ENCODE data around the gene AMPD2. TPM values are rescaled to one million over a fixed set of nuclear protein-coding genes. Genes with fewer than 3 reads are reported as not detected.
A peak's percentile ranks its signal among the peaks of the same experiment; 100 is the strongest.

Gene AMPD2
- total RNA-seq, 1 donor from 2014 or later: 78.4 TPM

- Mint-ChIP-seq H3K36me3 (ENCODE audit: low read depth) (peaks cover under 1% of the 10 kb centered on the region), H3K9me3 (no peaks in the 10 kb centered on the region), H3K27me3 (ENCODE audit: low read depth) (no peaks in the 10 kb centered on the region), H3K4me1 (ENCODE audit: low read depth) (peaks cover 63% of the 10 kb centered on the region), H3K27ac (peak overlapping the region; percentile 96), H3K4me3 (ENCODE audit: low read depth) (peak overlapping the region; percentile 93)
- DNase-seq (ENCODE audit: low spot score): peak; percentile 97
- intact Hi-C loops (cut with micrococcal nuclease): loop anchor here (1.0 to 2.0 kb wide), 2 partner anchors 73 to 414 kb away; partner anchors contain the start of genes GNAI3 and STRIP1
Measured at GRCh38 chr1:109620841-109621286, 1.2 kb downstream of the AMPD2 start.

- Mint-ChIP-seq H3K27ac (peak overlapping the region; percentile 68), H3K4me1 (ENCODE audit: low read depth) (peaks cover 56% of the 10 kb centered on the region), H3K4me3 (ENCODE audit: low read depth) (peak overlapping the region; percentile 93), H3K9me3 (no peaks in the 10 kb centered on the region), H3K36me3 (ENCODE audit: low read depth) (peaks cover 8% of the 10 kb centered on the region), H3K27me3 (ENCODE audit: low read depth) (no peaks in the 10 kb centered on the region)
- DNase-seq (ENCODE audit: low spot score): no peak
- intact Hi-C loops (cut with micrococcal nuclease): loop anchor here (2.0 kb wide), 1 partner anchor 413 kb away; the partner anchor contains the start of gene STRIP1
Measured at GRCh38 chr1:109621379-109622136, 1.9 kb downstream of the AMPD2 start.

DNA sequence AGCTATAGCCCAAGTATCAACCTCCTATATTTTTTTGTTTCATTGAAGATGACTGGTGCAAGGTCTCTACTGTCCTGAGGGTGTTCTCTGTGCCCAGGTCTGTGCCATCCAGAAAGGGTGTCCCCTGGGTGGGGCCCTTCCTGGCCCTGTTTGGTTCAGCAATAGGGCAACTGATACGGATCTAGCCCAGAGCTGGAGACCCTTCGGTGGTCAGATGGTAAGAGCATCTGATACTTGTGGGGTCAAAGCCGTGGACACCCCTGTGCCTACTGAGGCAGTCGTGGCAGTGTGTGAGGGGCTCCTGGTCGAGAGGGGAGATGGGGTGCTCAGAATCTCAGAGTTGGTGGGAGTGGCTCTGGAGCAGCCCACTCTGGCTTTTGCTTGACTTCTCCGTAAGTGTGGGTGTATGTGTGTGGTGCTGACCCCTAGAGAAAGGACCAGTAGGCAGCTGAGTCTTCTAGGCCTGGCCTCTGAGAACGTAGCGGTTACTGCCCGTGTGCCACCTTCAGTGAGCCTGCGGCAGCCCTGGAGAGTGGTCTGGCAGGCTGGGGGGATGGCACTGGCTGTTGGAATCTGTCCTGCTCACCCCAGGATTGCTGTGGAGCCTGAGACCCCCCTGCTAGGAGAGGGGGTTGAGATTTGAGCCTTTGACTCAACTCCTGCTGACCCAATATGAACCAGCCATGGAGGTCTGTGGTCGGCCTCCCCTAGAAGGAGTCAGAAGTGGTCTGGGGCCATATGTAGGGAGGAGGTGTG lies 2.7 kb downstream of the AMPD2 start:
- no peak for DNase-seq (ENCODE audit: low spot score)
- Mint-ChIP-seq H3K4me3 (ENCODE audit: low read depth) (peak overlapping the region; percentile 93), H3K36me3 (ENCODE audit: low read depth) (peaks cover 11% of the 10 kb centered on the region), H3K27me3 (ENCODE audit: low read depth) (no peaks in the 10 kb centered on the region), H3K27ac (peak overlapping the region; percentile 68), H3K4me1 (ENCODE audit: low read depth) (peaks cover 48% of the 10 kb centered on the region), H3K9me3 (no peaks in the 10 kb centered on the region)
- intact Hi-C loops (cut with micrococcal nuclease): no loop called here

- peak overlapping the region; percentile 35 for H3K27ac Mint-ChIP-seq
- H3K4me3 Mint-ChIP-seq (ENCODE audit: low read depth): peak overlapping the region; percentile 38
- peaks cover 44% of the 10 kb centered on the region for H3K4me1 Mint-ChIP-seq (ENCODE audit: low read depth)
- H3K9me3 Mint-ChIP-seq: no peaks in the 10 kb centered on the region
- H3K36me3 Mint-ChIP-seq (ENCODE audit: low read depth): peaks cover 16% of the 10 kb centered on the region
- H3K27me3 Mint-ChIP-seq (ENCODE audit: low read depth): no peaks in the 10 kb centered on the region
- DNase-seq (ENCODE audit: low spot score): no peak
- intact Hi-C loops (cut with micrococcal nuclease): no loop called here
Measured at GRCh38 chr1:109622895-109623294, 3.3 kb downstream of the AMPD2 start.

DNA sequence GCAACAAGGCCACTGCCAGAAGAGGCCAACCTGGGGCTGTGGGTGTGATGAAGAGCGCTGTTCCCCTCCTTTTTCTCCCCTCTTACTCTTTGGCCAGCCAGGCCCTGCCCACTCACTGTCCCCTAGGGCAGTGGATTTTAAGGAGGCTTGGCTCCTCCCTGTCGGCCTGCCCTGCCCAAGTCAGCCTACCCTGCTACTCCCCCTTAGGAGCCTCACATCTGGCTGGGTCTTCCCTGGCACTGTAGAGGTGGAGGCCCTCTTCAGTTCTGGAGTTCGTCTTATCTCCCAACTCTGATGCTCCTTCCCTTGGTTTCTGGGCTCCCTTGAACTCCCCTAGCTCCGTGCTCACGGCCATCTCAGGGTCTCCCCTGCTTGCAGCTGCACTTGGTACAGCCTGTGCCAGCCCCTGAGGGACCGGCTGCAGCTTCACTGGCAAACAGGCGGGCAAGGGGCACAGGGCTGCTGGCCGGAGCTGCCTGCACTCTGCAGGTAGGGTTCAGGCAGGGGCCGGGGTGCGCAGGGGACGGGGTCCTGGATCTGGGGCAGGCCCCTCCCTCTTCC lies 4.0 kb downstream of the AMPD2 start:
- Mint-ChIP-seq H3K9me3 (no peaks in the 10 kb centered on the region), H3K4me1 (ENCODE audit: low read depth) (peaks cover 38% of the 10 kb centered on the region), H3K36me3 (ENCODE audit: low read depth) (peaks cover 23% of the 10 kb centered on the region), H3K4me3 (ENCODE audit: low read depth) (peak overlapping the region; percentile 57), H3K27ac (peak overlapping the region; percentile 67), H3K27me3 (ENCODE audit: low read depth) (no peaks in the 10 kb centered on the region)
- DNase-seq (ENCODE audit: low spot score): no peak
- intact Hi-C loops (cut with micrococcal nuclease): no loop called here

- no peak for DNase-seq (ENCODE audit: low spot score)
- peaks cover 28% of the 10 kb centered on the region for H3K36me3 Mint-ChIP-seq (ENCODE audit: low read depth)
- intact Hi-C loops (cut with micrococcal nuclease): no loop called here
- no peaks in the 10 kb centered on the region for H3K27me3 Mint-ChIP-seq (ENCODE audit: low read depth)
- H3K27ac Mint-ChIP-seq: peak overlapping the region; percentile 67
- peaks cover 31% of the 10 kb centered on the region for H3K4me1 Mint-ChIP-seq (ENCODE audit: low read depth)
- H3K9me3 Mint-ChIP-seq: no peaks in the 10 kb centered on the region
- no peak overlapping the region for H3K4me3 Mint-ChIP-seq (ENCODE audit: low read depth)
Measured at GRCh38 chr1:109624201-109625010, 4.8 kb downstream of the AMPD2 start.

- no peak overlapping the region for H3K27ac Mint-ChIP-seq
- intact Hi-C loops (cut with micrococcal nuclease): no loop called here
- peaks cover 30% of the 10 kb centered on the region for H3K4me1 Mint-ChIP-seq (ENCODE audit: low read depth)
- DNase-seq (ENCODE audit: low spot score): no peak
- no peak overlapping the region for H3K4me3 Mint-ChIP-seq (ENCODE audit: low read depth)
- H3K27me3 Mint-ChIP-seq (ENCODE audit: low read depth): no peaks in the 10 kb centered on the region
- no peaks in the 10 kb centered on the region for H3K9me3 Mint-ChIP-seq
- peaks cover 35% of the 10 kb centered on the region for H3K36me3 Mint-ChIP-seq (ENCODE audit: low read depth)
Measured at GRCh38 chr1:109625176-109625575, 5.5 kb downstream of the AMPD2 start.

- DNase-seq (ENCODE audit: low spot score): no peak
- H3K36me3 Mint-ChIP-seq (ENCODE audit: low read depth): peaks cover 38% of the 10 kb centered on the region
- H3K4me3 Mint-ChIP-seq (ENCODE audit: low read depth): no peak overlapping the region
- peaks cover 30% of the 10 kb centered on the region for H3K4me1 Mint-ChIP-seq (ENCODE audit: low read depth)
- no peaks in the 10 kb centered on the region for H3K27me3 Mint-ChIP-seq (ENCODE audit: low read depth)
- intact Hi-C loops (cut with micrococcal nuclease): no loop called here
- H3K9me3 Mint-ChIP-seq: no peaks in the 10 kb centered on the region
- peak overlapping the region; percentile 33 for H3K27ac Mint-ChIP-seq
Measured at GRCh38 chr1:109625601-109626560, 6.2 kb downstream of the AMPD2 start.

GRCh38 chr1:109626682-109627408 lies 7.2 kb downstream of the AMPD2 start:
- H3K4me1 Mint-ChIP-seq (ENCODE audit: low read depth): peaks cover 24% of the 10 kb centered on the region
- H3K9me3 Mint-ChIP-seq: no peaks in the 10 kb centered on the region
- intact Hi-C loops (cut with micrococcal nuclease): no loop called here
- H3K36me3 Mint-ChIP-seq (ENCODE audit: low read depth): peaks cover 45% of the 10 kb centered on the region
- H3K4me3 Mint-ChIP-seq (ENCODE audit: low read depth): no peak overlapping the region
- no peak for DNase-seq (ENCODE audit: low spot score)
- H3K27me3 Mint-ChIP-seq (ENCODE audit: low read depth): no peaks in the 10 kb centered on the region
- no peak overlapping the region for H3K27ac Mint-ChIP-seq

DNA sequence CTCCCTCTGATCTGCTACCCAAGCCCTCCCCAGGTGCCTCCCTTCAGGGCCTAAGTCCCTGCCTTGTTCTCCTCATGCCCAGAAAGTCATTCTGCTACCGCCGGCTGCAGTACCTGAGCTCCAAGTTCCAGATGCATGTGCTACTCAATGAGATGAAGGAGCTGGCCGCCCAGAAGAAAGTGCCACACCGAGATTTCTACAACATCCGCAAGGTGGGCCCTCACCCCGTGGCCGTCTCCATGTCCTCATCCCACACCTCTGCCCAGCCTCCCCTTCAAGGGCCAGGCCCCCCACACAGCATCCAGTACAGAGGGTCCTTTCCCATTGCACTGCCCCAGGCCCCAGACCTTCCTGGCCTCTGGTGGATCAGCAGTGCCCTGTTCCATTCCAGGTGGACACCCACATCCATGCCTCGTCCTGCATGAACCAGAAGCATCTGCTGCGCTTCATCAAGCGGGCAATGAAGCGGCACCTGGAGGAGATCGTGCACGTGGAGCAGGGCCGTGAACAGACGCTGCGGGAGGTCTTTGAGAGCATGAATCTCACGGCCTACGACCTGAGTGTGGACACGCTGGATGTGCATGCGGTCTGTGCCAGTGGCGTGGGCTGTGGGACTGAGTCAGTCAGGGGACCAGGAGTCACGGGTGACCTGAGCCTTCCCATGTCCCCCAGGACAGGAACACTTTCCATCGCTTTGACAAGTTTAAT lies 8.2 kb downstream of the AMPD2 start:
- H3K27ac Mint-ChIP-seq: no peak overlapping the region
- no peaks in the 10 kb centered on the region for H3K9me3 Mint-ChIP-seq
- no peaks in the 10 kb centered on the region for H3K27me3 Mint-ChIP-seq (ENCODE audit: low read depth)
- no peak for DNase-seq (ENCODE audit: low spot score)
- no peak overlapping the region for H3K4me3 Mint-ChIP-seq (ENCODE audit: low read depth)
- intact Hi-C loops (cut with micrococcal nuclease): loop anchor here (2.0 kb wide), 1 partner anchor 81 kb away; no protein-coding TSS in a partner anchor
- H3K36me3 Mint-ChIP-seq (ENCODE audit: low read depth): peaks cover 49% of the 10 kb centered on the region
- peaks cover 14% of the 10 kb centered on the region for H3K4me1 Mint-ChIP-seq (ENCODE audit: low read depth)
